Testis (tissue), 2 donors: ENCODE results near the gene FAM222A.

ENCODE experiments used
- POLR2A ChIP-seq: fragments of 450-650 bp; IDR thresholded peaks from one replicate; pipeline ENCODE4 v1.6.1; 2017; ENCODE audit warnings: antibody characterized with exemption, mild to moderate bottlenecking, moderate library complexity
- TF ChIP-seq, protein P1 (sequence below), 3 experiments: fragments of 450-650 bp in 2 of 3; fragments of 200-600 bp in 1 of 3; sonication (generic) in 1 of 3; IDR thresholded peaks; one replicate each; pipeline ENCODE4 v1.5.1; 2016 to 2019; ENCODE audit warnings: antibody characterized with exemption in 3 of 3, mild to moderate bottlenecking in 2 of 3, moderate library complexity in 1 of 3

DNA sequence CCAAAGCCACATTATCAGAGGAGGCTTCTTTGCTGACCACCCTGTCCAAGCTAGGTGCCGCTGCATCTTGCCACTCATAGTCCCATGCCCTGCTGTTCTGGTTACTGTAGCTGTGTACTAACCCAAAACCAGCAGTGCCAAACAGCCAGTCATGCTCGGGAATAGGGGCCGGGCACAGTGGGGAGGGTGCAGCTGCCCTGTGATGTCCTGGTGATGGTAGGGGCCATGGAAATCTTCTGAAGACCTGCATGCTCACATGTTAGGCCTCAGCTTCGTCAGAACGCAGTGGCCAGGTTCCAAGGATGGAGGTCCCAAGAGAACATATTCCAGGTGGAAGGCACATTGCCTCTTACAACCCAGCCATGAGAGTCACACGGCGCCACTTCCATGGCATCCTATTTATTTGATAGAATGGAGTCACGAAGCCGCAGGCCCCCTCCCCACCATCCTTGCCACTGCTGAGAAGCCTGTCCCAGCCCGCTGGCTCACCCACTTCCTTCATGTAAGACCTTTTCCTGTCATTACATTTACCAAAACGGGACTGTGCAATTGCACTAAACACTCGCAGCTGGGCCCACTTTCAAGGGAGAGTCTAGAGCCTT, 48.5 kb downstream of the FAM222A start:
- TF ChIP-seq, protein P1, sequence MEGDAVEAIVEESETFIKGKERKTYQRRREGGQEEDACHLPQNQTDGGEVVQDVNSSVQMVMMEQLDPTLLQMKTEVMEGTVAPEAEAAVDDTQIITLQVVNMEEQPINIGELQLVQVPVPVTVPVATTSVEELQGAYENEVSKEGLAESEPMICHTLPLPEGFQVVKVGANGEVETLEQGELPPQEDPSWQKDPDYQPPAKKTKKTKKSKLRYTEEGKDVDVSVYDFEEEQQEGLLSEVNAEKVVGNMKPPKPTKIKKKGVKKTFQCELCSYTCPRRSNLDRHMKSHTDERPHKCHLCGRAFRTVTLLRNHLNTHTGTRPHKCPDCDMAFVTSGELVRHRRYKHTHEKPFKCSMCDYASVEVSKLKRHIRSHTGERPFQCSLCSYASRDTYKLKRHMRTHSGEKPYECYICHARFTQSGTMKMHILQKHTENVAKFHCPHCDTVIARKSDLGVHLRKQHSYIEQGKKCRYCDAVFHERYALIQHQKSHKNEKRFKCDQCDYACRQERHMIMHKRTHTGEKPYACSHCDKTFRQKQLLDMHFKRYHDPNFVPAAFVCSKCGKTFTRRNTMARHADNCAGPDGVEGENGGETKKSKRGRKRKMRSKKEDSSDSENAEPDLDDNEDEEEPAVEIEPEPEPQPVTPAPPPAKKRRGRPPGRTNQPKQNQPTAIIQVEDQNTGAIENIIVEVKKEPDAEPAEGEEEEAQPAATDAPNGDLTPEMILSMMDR (IDR thresholded peaks at IDR 0.05), result no peak
- TF ChIP-seq POLR2A, result no peak
